Activated CD4-positive, alpha-beta T cell treated with anti-CD3 and anti-CD28 coated beads, Interleukin-2, amount 10 ng/mL, durations not matched to agents 7 days and 5 days (primary cell): ENCODE measurements around the gene FAM13A. TPM values are rescaled to one million over a fixed set of nuclear protein-coding genes. Genes with fewer than 3 reads are reported as not detected.

ENCODE experiments used
- CTCF ChIA-PET: fragments of 350-600 bp; sonication (Branson Sonifier 250); formaldehyde crosslinking; loops from one replicate; lab custom pipeline; 2021; ENCODE audit warnings: antibody characterized with exemption; lab: Charles Lee
- POLR2A ChIA-PET: fragments of 350-600 bp; sonication (Branson Sonifier 250); formaldehyde crosslinking; loops from one replicate; lab custom pipeline; 2021; ENCODE audit warnings: antibody characterized with exemption; lab: Charles Lee
- DNase-seq: peaks from one replicate; pipeline ENCODE4 v3.0.0-alpha.2; 2020
- H3K27ac Mint-ChIP-seq: one replicate; pipeline ENCODE4 v1.8.0; 2021; ENCODE audit warnings: mild to moderate bottlenecking, moderate library complexity, mixed read lengths
- H3K27me3 Mint-ChIP-seq: one replicate; pipeline ENCODE4 v1.8.0; 2021; ENCODE audit warnings: mixed read lengths
- H3K36me3 Mint-ChIP-seq: one replicate; pipeline ENCODE4 v1.8.0; 2021; ENCODE audit warnings: low read depth, mixed read lengths
- H3K4me1 Mint-ChIP-seq: one replicate; pipeline ENCODE4 v1.8.0; 2021; ENCODE audit warnings: mixed read lengths
- H3K4me3 Mint-ChIP-seq: one replicate; pipeline ENCODE4 v1.8.0; 2021; ENCODE audit warnings: mild to moderate bottlenecking, moderate library complexity, mixed read lengths
- H3K9me3 Mint-ChIP-seq: one replicate; pipeline ENCODE4 v1.8.0; 2021; ENCODE audit warnings: mixed read lengths
- total RNA-seq, 2 experiments: library from RNA; stranded (reverse); gene quantifications; one replicate each; pipeline ENCODE4 v1.2.3, GENCODE V29; 2021

FAM13A gene
- total RNA-seq, 2 experiments from 2014 or later = 13.3 to 16.2 TPM

- Mint-ChIP-seq H3K4me1 (peaks cover 15% of the 10 kb centered on the region), H3K36me3 (no peaks in the 10 kb centered on the region), H3K9me3 (no peaks in the 10 kb centered on the region), H3K27me3 (peaks cover 16% of the 10 kb centered on the region), H3K27ac (no peak overlapping the region), H3K4me3 (no peak overlapping the region)
- CTCF ChIA-PET = no interaction called here
- POLR2A ChIA-PET = no interaction called here
- no peak for DNase-seq
These were observed 242.9 kb downstream of the FAM13A start for GRCh38 chr4:88814043-88814617.

GRCh38 chr4:88813013-88813412 lies 244.0 kb downstream of the FAM13A start:
- H3K36me3 Mint-ChIP-seq = no peaks in the 10 kb centered on the region
- no peak overlapping the region for H3K27ac Mint-ChIP-seq
- no peaks in the 10 kb centered on the region for H3K9me3 Mint-ChIP-seq
- POLR2A ChIA-PET = no interaction called here
- H3K4me3 Mint-ChIP-seq = no peak overlapping the region
- H3K4me1 Mint-ChIP-seq = peaks cover 5% of the 10 kb centered on the region
- CTCF ChIA-PET = interaction anchor here (2.0 kb wide), 1 partner anchor 211 kb away, joined by 7 read pairs; no protein-coding TSS in a partner anchor
- no peak for DNase-seq
- peaks cover 19% of the 10 kb centered on the region for H3K27me3 Mint-ChIP-seq

GRCh38 chr4:88812420-88812819 lies 244.6 kb downstream of the FAM13A start:
- Mint-ChIP-seq H3K36me3 (no peaks in the 10 kb centered on the region), H3K9me3 (no peaks in the 10 kb centered on the region), H3K4me1 (no peaks in the 10 kb centered on the region), H3K27me3 (peaks cover 19% of the 10 kb centered on the region), H3K27ac (no peak overlapping the region), H3K4me3 (no peak overlapping the region)
- CTCF ChIA-PET = interaction anchor here (2.0 kb wide), 1 partner anchor 211 kb away, joined by 7 read pairs; no protein-coding TSS in a partner anchor
- no peak for DNase-seq
- POLR2A ChIA-PET = no interaction called here

- CTCF ChIA-PET = interaction anchor here (2.0 kb wide), 1 partner anchor 212 kb away, joined by 7 read pairs; no protein-coding TSS in a partner anchor
- H3K4me3 Mint-ChIP-seq = no peak overlapping the region
- no peaks in the 10 kb centered on the region for H3K36me3 Mint-ChIP-seq
- H3K9me3 Mint-ChIP-seq = no peaks in the 10 kb centered on the region
- no peak for DNase-seq
- H3K4me1 Mint-ChIP-seq = no peaks in the 10 kb centered on the region
- peaks cover 19% of the 10 kb centered on the region for H3K27me3 Mint-ChIP-seq
- H3K27ac Mint-ChIP-seq = no peak overlapping the region
- POLR2A ChIA-PET = no interaction called here
These were observed 245.1 kb downstream of the FAM13A start for GRCh38 chr4:88811904-88812303.

- Mint-ChIP-seq H3K4me1 (no peaks in the 10 kb centered on the region), H3K9me3 (no peaks in the 10 kb centered on the region), H3K27me3 (peaks cover 19% of the 10 kb centered on the region), H3K36me3 (no peaks in the 10 kb centered on the region), H3K4me3 (no peak overlapping the region), H3K27ac (no peak overlapping the region)
- ChIA-PET POLR2A (no interaction called here), CTCF (interaction anchor here (0.9 kb wide), 1 partner anchor 228 kb away, joined by 3 read pairs; no protein-coding TSS in a partner anchor)
- DNase-seq = no peak
These were observed 246.7 kb downstream of the FAM13A start for GRCh38 chr4:88810325-88810724.

- ChIA-PET CTCF (interaction anchor here (0.9 kb wide), 2 partner anchors 14 to 228 kb away, joined by 3 read pairs; no protein-coding TSS in a partner anchor), POLR2A (no interaction called here)
These were observed 247.3 kb downstream of the FAM13A start for GRCh38 chr4:88809576-88810219.

GRCh38 chr4:88809101-88809500 lies 247.9 kb downstream of the FAM13A start:
- CTCF ChIA-PET = interaction anchor here (0.9 kb wide), 1 partner anchor 14 kb away, joined by 3 read pairs; no protein-coding TSS in a partner anchor
- peaks cover 22% of the 10 kb centered on the region for H3K27me3 Mint-ChIP-seq
- POLR2A ChIA-PET = no interaction called here
- peaks cover 7% of the 10 kb centered on the region for H3K4me1 Mint-ChIP-seq
- no peak overlapping the region for H3K27ac Mint-ChIP-seq
- no peak overlapping the region for H3K4me3 Mint-ChIP-seq
- H3K9me3 Mint-ChIP-seq = no peaks in the 10 kb centered on the region
- no peak for DNase-seq
- H3K36me3 Mint-ChIP-seq = peaks cover 3% of the 10 kb centered on the region

More at GRCh38 chr4:88809576-88810219, 247.3 kb downstream of the FAM13A start:
- no peak overlapping the region for H3K27ac Mint-ChIP-seq
- H3K4me1 Mint-ChIP-seq = peaks cover 1% of the 10 kb centered on the region
- H3K4me3 Mint-ChIP-seq = no peak overlapping the region
- no peaks in the 10 kb centered on the region for H3K9me3 Mint-ChIP-seq
- no peak for DNase-seq
- peaks cover 1% of the 10 kb centered on the region for H3K36me3 Mint-ChIP-seq
- H3K27me3 Mint-ChIP-seq = peaks cover 24% of the 10 kb centered on the region

- CTCF ChIA-PET = interaction anchor here (0.8 kb wide), 1 partner anchor 9 kb away, joined by 3 read pairs; no protein-coding TSS in a partner anchor
- H3K4me3 Mint-ChIP-seq = no peak overlapping the region
- no peak for DNase-seq
- peaks cover 3% of the 10 kb centered on the region for H3K36me3 Mint-ChIP-seq
- no peaks in the 10 kb centered on the region for H3K9me3 Mint-ChIP-seq
- peaks cover 11% of the 10 kb centered on the region for H3K4me1 Mint-ChIP-seq
- peaks cover 26% of the 10 kb centered on the region for H3K27me3 Mint-ChIP-seq
- no peak overlapping the region for H3K27ac Mint-ChIP-seq
- POLR2A ChIA-PET = no interaction called here
These were observed 249.5 kb downstream of the FAM13A start for GRCh38 chr4:88807499-88807898.

- ChIA-PET POLR2A (no interaction called here), CTCF (no interaction called here)
- DNase-seq = no peak
- Mint-ChIP-seq H3K4me3 (no peak overlapping the region), H3K36me3 (peaks cover 5% of the 10 kb centered on the region), H3K4me1 (peaks cover 11% of the 10 kb centered on the region), H3K27ac (no peak overlapping the region), H3K27me3 (peaks cover 28% of the 10 kb centered on the region), H3K9me3 (no peaks in the 10 kb centered on the region)
These were observed 252.8 kb downstream of the FAM13A start for GRCh38 chr4:88804234-88804633.

GRCh38 chr4:88803600-88804096 lies 253.3 kb downstream of the FAM13A start:
- Mint-ChIP-seq H3K4me3 (no peak overlapping the region), H3K4me1 (peaks cover 11% of the 10 kb centered on the region), H3K36me3 (peaks cover 5% of the 10 kb centered on the region), H3K9me3 (no peaks in the 10 kb centered on the region), H3K27me3 (peaks cover 24% of the 10 kb centered on the region), H3K27ac (no peak overlapping the region)
- POLR2A ChIA-PET = no interaction called here
- CTCF ChIA-PET = no interaction called here
- DNase-seq = peak; percentile 11

- peaks cover 6% of the 10 kb centered on the region for H3K36me3 Mint-ChIP-seq
- no peak for DNase-seq
- no peaks in the 10 kb centered on the region for H3K9me3 Mint-ChIP-seq
- H3K27me3 Mint-ChIP-seq = peaks cover 27% of the 10 kb centered on the region
- POLR2A ChIA-PET = no interaction called here
- H3K27ac Mint-ChIP-seq = no peak overlapping the region
- H3K4me3 Mint-ChIP-seq = no peak overlapping the region
- H3K4me1 Mint-ChIP-seq = peaks cover 11% of the 10 kb centered on the region
- CTCF ChIA-PET = interaction anchor here (1.0 kb wide), 1 partner anchor 220 kb away, joined by 3 read pairs; no protein-coding TSS in a partner anchor
These were observed 254.2 kb downstream of the FAM13A start for GRCh38 chr4:88802585-88803286.

GRCh38 chr4:88802138-88802537 lies 254.8 kb downstream of the FAM13A start:
- Mint-ChIP-seq H3K27ac (no peak overlapping the region), H3K4me3 (no peak overlapping the region), H3K9me3 (no peaks in the 10 kb centered on the region), H3K36me3 (peaks cover 8% of the 10 kb centered on the region), H3K4me1 (peaks cover 11% of the 10 kb centered on the region), H3K27me3 (peaks cover 32% of the 10 kb centered on the region)
- no peak for DNase-seq
- POLR2A ChIA-PET = no interaction called here
- CTCF ChIA-PET = interaction anchor here (1.0 kb wide), 1 partner anchor 221 kb away, joined by 3 read pairs; no protein-coding TSS in a partner anchor
